RPMI8226 (cell line): ENCODE results near the gene SH3PXD2A.
"Not testable (repeated sequence)": the region's sequence is repeated elsewhere in the genome, so short reads cannot be mapped to it uniquely, and the experiment has no call there.

ENCODE experiments used
- DNase-seq: peaks from one replicate; pipeline ENCODE4 v3.0.0-alpha.2; 2015

The SH3PXD2A gene

DNA sequence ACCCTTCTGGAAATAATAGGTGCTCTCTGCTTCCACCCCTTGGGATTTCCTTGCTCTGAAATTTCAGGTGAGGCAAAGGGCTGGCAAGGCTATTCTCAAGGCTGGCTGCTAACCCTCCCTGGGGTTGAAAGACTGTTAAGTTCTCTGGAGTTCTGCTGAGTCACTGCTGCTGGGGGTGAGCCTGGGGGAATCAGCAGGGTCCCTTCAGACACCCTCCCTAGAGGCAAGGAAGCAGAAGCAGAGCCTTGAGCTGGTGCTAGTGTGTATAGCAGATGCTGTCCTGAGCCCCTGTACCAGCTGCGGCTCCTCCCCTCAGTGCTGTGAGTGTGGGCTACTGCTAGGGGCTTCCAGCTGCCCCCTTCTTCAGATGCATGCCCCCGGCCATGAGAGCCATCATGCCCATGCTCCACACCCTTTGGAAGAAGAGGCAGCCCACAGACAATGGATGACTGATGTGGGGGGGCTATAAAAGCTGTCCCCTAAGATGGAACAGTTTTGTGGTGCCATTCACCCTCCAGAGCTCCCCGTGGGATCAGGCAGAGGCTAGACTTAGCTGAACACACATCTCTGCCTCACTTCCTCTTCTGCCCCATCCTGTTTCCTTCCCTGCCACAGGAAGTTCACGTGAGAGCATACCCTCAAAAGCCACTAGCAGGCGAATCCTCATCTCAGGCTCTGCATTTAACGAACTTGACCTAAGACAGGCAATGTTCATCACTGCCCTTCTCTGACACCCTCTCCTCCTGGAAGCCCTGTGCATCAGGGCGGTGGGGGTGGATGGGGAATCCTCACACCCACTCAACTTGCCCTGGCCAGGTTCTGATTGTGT lies 91.8 kb downstream of the SH3PXD2A start:
- no peak for DNase-seq

DNA sequence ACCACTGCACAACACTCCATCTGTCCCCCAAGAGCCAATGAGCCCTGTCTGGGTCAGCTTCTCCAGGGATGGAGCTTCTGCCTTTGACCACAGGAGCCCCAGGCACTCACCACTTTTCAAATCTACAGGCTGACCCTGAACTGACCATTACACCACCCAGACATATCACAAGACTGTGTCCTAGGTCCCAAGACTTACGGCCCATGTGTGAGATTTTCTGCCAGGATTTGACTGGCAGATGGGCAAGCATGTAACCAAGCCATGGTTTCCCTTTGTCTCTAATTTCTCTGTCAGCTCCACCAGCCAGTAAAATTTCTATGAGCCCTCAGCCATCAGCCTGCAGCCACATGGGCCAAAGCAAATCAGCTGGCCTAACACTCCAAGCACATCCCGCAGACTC lies 92.5 kb downstream of the SH3PXD2A start:
- no peak for DNase-seq

GRCh38 chr10:103762162-103762561 lies 93.2 kb downstream of the SH3PXD2A start:
- no peak for DNase-seq

- DNase-seq: no peak
These were observed 94.1 kb downstream of the SH3PXD2A start for GRCh38 chr10:103761075-103761920.

- not testable (repeated sequence) for DNase-seq
These were observed 95.1 kb downstream of the SH3PXD2A start for GRCh38 chr10:103760233-103760632.

DNA sequence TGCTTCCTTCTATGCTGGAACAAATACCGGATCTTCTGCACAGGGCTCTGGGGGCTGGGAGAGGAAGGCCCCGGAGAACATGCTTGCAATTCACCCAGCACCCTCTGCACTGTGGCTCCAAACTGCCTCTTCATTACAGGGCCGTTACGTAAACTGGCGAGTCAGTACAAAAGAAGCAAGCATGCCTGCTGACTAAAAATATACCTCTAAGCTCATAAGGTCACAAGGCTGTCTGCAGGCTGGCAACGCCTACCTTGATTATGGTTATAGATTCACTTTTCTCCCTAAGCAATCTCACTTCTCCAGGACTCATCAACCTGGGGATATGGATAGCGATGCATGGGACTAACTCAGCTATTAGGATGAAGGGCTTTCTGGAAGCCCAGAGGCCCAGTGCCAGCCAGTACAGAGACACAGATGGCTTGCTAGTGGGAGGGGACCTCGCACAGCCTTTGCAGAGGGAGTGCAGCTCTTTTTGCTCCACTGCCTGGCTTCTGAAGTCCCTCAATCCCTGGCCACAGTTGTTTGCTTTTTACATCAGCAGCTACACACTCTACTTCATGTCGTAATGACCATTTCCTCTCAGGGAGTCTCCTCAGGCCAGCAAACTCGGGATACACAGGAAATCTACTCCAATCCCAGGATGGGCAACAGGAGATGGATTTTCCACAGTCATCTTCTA lies 96.1 kb downstream of the SH3PXD2A start:
- DNase-seq: peak; percentile 64

- DNase-seq: no peak
These were observed 97.1 kb downstream of the SH3PXD2A start for GRCh38 chr10:103758294-103758681.

GRCh38 chr10:103757531-103758293 lies 97.7 kb downstream of the SH3PXD2A start:
- peak; percentile 37 for DNase-seq

DNA sequence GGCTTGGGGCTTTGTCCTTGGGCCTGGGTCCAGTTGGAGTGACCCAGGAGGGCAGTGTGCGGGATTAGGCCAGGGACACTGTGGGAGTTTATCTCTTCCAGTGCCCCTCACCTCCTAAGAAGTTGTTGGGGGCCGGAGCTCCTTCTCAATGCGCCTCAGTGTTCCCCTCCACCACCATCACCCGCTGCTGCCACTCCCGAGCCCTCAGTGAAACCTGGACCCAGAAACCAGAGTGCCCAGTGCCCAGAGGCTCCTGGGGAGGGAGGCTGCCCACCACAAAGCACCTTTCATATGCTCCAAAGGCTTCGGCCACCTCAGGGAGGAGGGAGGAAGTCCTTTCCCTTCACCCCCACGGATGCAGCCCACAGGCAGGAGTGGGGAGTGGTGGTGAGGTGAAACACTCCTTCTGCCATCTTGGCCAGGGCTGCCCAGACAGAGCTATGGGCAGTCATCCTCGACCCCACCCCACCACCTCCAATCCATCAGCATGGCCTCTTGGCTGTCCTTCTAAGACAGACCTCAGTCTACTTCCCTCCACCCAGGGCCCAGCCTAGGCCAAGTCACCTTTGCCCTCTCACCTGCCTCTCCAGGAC lies 99.0 kb downstream of the SH3PXD2A start:
- DNase-seq: no peak

- DNase-seq: no peak
These were observed 102.6 kb downstream of the SH3PXD2A start for GRCh38 chr10:103752680-103753248.

GRCh38 chr10:103751667-103752290 lies 103.6 kb downstream of the SH3PXD2A start:
- DNase-seq: no peak

DNA sequence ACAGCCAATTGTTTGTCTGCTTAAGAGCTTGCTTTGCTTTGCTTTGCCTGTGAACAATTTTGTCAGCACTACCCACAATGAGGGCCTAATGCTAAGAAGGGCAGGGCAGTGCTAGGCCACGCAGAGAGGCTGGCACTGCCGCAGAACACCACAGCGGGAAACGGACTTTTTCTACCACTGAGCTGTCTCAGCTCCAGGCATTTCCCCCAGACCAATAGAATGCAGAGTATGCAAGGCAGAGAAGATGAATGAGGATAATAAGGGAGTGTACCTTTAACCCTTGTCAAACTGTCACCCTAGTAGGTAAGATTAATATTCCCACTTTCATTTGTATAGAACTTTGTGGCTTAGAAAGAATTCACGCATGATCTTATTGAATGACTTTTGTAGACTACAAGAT lies 104.5 kb downstream of the SH3PXD2A start:
- no peak for DNase-seq

GRCh38 chr10:103749779-103750178 lies 105.6 kb downstream of the SH3PXD2A start:
- no peak for DNase-seq

- DNase-seq: no peak
These were observed 107.4 kb downstream of the SH3PXD2A start for GRCh38 chr10:103748020-103748419.

GRCh38 chr10:103747193-103747865 lies 108.0 kb downstream of the SH3PXD2A start:
- DNase-seq: no peak

- no peak for DNase-seq
These were observed 108.8 kb downstream of the SH3PXD2A start for GRCh38 chr10:103746598-103746997.

DNA sequence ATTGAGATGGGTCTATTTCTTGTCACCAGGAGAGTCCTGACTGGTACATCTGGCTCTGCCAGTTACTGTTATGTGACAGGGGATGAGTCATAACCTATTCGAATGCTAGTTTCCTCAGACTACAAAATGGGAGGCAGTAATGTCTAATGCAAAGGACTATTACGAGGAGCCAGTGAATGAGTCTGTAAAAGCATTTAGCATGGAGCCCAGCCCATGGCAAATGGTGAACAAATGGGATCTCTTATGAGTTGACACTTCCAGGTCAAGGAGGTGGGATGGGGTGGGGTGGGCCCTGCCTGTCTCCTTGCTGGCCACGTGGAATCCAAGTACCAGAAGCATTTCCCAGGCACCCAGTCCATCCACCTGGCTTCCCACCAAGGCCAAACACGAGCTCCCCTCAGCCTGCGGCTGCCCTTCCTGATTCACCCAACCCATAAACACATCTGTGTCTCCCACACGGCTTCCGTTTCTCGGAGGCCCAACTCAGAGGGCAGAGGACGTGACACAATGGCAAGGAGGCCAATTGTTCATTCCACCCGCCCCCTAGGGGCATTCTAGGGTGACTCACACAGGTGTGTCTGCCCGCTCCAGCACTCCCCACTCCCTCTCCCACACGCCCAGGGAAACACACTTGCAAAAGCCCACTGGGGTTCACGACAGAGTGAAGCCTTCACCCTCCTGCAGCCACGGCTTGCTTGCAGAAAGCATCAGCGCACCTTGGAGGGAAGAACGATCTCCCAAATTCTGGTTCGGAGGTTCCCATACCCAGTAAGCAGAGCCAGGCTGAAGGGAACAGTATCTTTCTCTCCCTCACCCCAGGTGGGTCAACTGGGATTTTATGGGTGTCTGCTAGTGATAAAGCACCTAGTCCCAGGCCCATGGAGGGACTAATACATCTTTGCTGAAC lies 109.8 kb downstream of the SH3PXD2A start:
- DNase-seq: peak; percentile 71

GRCh38 chr10:103742824-103743223 lies 112.6 kb downstream of the SH3PXD2A start:
- DNase-seq: no peak

GRCh38 chr10:103740611-103741010 lies 114.8 kb downstream of the SH3PXD2A start:
- DNase-seq: no peak
